ENCODE measurements around the gene TP63.
A peak's percentile ranks its signal among the peaks of the same experiment; 100 is the strongest.

DNA sequence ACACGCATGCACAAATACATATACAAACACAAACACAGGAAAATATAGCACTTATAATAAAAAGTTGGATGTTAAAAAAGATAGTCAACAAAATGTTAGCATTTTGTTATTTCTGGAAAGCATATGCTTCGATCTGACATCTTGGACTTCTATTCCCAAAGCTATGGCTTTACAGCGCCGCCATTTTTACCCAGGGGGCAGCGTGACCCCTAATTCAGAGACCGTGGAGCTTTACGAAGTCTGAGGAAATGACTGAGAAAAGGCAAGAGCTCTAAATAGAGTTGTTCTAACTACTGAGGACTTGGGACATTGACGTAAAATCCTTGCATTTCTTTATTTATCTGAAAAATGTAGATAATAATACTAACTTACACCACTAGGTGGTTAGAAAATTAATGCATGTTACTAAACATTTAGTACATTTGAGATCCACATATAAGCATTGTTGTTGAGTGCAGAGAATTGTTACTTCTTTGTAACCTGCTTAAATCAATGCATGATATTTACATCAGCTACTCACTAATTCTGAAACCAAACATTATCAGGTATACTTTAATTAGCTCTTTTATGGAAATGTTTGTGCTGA is 155.4 kb downstream of the TP63 start:
- TF ChIP-seq, protein P1, sequence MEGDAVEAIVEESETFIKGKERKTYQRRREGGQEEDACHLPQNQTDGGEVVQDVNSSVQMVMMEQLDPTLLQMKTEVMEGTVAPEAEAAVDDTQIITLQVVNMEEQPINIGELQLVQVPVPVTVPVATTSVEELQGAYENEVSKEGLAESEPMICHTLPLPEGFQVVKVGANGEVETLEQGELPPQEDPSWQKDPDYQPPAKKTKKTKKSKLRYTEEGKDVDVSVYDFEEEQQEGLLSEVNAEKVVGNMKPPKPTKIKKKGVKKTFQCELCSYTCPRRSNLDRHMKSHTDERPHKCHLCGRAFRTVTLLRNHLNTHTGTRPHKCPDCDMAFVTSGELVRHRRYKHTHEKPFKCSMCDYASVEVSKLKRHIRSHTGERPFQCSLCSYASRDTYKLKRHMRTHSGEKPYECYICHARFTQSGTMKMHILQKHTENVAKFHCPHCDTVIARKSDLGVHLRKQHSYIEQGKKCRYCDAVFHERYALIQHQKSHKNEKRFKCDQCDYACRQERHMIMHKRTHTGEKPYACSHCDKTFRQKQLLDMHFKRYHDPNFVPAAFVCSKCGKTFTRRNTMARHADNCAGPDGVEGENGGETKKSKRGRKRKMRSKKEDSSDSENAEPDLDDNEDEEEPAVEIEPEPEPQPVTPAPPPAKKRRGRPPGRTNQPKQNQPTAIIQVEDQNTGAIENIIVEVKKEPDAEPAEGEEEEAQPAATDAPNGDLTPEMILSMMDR (IDR thresholded peaks at IDR 0.05), result peak in 2 of 12 donors; percentile 28 to 36
- no peak for TF ChIP-seq POLR2A (IDR thresholded peaks at IDR 0.05)
